GM21737 (cell line): ENCODE results near the gene CNTN2.

Source experiments
- ATAC-seq: cut with Tn5 transposase; IDR thresholded peaks from one replicate; pipeline ENCODE4 v1.9.1; 2021; ENCODE audit warnings: mild to moderate bottlenecking, moderate library complexity; ENCODE audit not compliant: unreplicated experiment

The CNTN2 gene

DNA sequence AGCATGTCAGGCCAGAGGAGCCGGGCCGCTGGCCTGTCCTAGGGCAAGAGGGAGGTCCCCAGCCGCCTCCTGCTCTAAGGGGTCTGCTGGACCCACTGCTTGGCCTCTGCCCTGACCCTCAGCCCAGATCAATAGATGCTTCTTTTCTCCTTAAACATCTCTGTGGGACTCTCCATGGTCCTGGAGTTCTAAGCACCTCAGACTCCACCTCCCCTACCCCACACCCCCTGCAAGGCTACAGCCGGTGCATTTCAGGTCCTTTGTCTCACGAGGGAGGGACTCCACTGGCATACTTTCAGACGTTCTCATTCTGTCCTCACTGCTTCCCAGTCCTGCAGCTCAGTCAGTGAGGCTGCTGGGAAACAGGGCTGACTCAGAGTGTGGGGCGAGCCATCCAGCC, 11.0 kb downstream of the CNTN2 start:
- no peak for ATAC-seq

DNA sequence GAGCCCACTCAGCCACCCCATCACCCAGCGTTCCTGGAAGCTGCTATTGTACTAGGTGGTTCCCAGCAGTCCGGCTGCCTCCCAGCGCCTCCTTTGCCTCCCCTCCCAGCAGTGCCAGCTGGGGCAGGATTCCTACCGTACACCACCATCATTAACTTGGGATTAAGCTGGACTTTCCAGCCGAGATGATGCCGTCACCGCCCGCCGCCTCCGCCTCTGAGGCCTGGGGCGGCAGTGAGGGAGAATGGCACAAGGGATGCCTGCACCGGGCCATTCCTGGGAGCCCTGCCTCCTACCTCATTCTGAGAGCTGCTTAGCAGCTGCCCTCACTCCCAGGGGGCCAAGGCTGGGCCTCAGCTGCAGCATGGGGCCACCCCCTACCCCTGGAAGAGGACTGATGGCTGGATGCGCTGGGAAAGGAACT, 13.2 kb downstream of the CNTN2 start:
- no peak for ATAC-seq

GRCh38 chr1:205056956-205057568, 14.1 kb downstream of the CNTN2 start:
- no peak for ATAC-seq

- ATAC-seq, result no peak
These were observed 15.0 kb downstream of the CNTN2 start for GRCh38 chr1:205057808-205058575.

DNA sequence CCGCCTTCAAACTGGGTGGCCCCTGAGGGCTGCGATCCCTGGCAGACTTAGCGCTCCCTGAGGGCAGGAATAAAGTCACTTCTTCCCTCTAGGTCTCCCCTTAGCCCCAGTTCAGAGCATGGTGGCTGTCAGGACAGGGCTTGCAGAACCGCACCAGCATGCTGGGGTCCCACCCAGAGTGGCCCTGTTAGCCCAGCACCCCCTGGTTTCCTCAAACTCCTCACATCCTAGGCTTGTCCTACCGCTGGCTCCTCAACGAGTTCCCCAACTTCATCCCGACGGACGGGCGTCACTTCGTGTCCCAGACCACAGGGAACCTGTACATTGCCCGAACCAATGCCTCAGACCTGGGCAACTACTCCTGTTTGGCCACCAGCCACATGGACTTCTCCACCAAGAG, 15.8 kb downstream of the CNTN2 start:
- no peak for ATAC-seq

- no peak for ATAC-seq
These were observed 16.6 kb downstream of the CNTN2 start for GRCh38 chr1:205059660-205060059.

DNA sequence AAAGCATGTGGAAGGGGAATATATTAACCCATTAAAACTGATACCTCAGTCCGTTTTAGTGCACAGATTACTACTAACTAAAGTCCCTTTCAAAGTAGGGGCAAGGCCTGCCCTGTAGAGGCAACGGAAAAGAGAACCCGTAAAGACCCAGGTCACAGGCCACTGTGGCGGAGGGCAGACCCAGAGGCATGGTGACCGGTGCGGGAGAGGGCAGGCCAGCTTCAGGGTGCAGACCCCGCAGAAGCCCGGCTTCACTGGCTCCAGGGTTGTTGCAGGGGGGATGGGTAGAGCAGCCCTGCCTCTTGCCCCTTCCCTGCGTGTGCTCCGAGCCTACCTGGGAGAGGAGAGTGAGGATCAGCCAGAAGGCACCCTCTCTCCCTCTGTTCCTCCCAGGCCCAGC, 17.7 kb downstream of the CNTN2 start:
- no peak for ATAC-seq

DNA sequence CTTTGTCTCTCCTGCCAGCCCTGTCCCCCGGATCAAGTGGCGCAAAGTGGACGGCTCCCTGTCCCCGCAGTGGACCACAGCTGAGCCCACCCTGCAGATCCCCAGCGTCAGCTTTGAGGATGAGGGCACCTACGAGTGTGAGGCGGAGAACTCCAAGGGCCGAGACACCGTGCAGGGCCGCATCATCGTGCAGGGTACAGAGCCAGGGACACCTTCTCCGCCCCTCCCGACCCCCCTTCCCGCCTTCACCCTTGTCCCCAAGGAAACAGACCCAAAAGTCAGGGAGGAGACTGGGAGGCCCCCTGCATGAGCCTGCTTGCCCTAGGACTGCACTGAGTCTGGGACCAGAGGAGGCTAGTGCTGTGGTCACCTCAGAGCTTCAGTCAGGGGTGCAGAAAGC, 18.2 kb downstream of the CNTN2 start:
- no peak for ATAC-seq

GRCh38 chr1:205061665-205062069, 18.7 kb downstream of the CNTN2 start:
- ATAC-seq, result no peak

GRCh38 chr1:205062319-205062718, 19.3 kb downstream of the CNTN2 start:
- no peak for ATAC-seq

DNA sequence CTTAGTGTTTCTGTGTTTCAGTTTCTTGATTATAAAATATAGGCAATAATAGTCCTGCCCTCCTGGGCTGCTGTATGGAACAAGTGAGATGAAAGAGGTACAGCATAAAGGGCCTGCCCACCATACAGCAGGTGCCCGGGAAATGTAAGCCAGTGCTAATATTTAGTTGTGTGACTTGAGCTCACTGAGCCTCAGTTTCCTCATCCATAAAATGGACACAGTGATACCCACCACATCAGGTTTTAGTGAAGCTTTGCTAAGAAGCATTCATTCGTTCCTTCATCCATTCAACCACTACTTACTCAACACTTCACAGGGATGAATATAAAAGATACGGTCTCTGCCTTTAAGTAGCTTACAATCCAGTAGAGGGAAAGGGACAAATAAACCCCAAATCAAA, 19.9 kb downstream of the CNTN2 start:
- no peak for ATAC-seq

- no peak for ATAC-seq
These were observed 21.3 kb downstream of the CNTN2 start for GRCh38 chr1:205064301-205064700.

GRCh38 chr1:205064741-205065316, 21.8 kb downstream of the CNTN2 start:
- no peak for ATAC-seq

GRCh38 chr1:205065666-205066065, 22.7 kb downstream of the CNTN2 start:
- no peak for ATAC-seq

DNA sequence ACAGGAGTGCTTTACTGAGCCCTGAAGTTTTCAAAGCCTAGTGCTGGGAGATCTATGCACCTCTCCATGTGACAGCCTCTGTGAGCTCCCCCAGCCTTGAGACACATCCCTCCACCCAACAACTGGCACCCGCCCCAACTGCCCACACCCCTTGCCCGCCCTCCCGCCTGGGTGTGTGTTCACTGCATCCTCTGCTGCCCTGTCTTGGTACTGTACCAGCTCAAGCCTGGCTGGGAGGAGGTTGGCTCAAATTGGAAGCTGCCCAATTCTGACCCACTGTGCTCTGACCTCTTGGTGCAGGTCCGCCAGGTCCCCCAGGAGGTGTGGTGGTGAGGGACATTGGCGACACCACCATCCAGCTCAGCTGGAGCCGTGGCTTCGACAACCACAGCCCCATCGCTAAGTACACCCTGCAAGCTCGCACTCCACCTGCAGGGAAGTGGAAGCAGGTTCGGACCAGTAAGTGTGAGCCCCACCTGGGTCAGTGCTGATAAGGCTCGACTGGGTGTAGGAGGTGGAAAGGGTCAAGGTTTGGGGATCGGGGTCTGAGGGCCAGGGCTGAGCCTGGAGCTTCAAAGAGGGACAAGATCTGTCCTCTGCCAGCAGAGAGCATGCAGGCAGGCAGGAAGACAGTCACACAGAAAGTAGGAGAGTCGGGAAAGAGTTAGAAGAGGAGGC, 23.3 kb downstream of the CNTN2 start:
- ATAC-seq, result no peak

- no peak for ATAC-seq
These were observed 24.0 kb downstream of the CNTN2 start for GRCh38 chr1:205067031-205067430.

DNA sequence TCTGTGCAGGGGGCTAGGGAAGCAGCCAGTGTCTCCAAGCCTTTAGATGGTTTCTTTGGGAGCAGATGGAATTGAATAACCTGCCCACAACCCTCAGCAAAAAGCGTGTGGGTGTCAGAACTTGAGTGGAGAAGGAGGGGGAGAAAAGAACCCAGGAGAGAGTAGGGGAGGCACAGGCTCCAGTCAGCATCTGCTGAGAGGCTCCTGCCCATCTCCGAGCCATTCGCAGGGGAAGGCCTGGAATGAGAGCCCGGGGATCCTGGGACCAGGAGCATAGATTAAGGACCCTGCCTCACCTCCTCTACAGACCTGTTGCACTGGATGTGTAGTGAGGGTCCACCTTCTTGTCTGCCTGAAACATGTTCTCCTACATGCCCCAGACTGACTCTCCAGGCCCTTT, 25.0 kb downstream of the CNTN2 start:
- no peak for ATAC-seq

- no peak for ATAC-seq
These were observed 25.5 kb downstream of the CNTN2 start for GRCh38 chr1:205068457-205069040.

GRCh38 chr1:205069371-205070125, 26.5 kb downstream of the CNTN2 start:
- ATAC-seq, result no peak

DNA sequence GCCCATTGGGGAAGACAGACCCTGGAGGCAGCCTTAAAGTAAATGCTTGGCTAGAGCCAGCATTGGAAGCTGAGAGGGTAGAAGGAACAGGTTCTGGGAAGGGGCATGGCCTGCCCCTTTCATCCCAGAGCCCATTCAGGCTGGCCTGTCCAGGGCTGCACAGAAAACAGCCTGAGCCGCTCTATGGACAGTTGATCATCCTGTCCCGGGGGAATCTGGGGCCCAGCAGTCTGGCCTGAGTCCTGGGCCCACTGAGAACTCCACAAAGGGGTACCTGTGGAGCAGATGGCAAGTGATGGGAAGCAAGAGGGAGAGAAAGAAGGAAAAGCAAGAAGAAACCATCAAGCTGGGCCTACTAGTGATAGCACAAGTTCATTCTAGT, 28.0 kb downstream of the CNTN2 start:
- ATAC-seq, result no peak

DNA sequence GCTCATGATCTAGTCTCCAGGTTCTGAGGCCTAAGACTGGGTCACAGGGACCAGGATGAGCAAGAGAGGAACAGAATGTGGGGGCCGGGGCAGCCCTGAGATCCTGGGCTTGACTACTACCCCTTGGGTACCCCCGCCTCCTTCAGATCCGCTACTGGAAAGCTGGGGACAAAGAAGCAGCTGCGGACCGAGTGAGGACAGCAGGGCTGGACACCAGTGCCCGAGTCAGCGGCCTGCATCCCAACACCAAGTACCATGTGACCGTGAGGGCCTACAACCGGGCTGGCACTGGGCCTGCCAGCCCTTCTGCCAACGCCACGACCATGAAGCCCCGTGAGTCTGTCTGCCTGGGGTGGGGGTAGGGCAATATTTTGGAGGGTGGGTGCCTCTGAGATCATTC, 28.8 kb downstream of the CNTN2 start:
- ATAC-seq, result no peak
